Common myeloid progenitor, CD34-positive (primary cell): ENCODE results near the gene DDX10.

ENCODE experiments used
- CTCF ChIA-PET: fragments of 350-600 bp; sonication (Branson Sonifier 250); formaldehyde crosslinking; loops from one replicate; lab custom pipeline; 2021; ENCODE audit warnings: antibody characterized with exemption; lab: Charles Lee
- POLR2A ChIA-PET: fragments of 350-600 bp; sonication (Branson Sonifier 250); formaldehyde crosslinking; loops from one replicate; lab custom pipeline; 2021; ENCODE audit warnings: antibody characterized with exemption; lab: Charles Lee
- DNase-seq, 3 donors: peaks; one replicate each; pipeline versions ENCODE4 v3.0.0 to v3.0.0-alpha.2; 2013
- H3K27ac ChIP-seq, 2 experiments: 1 replicate in 1 of 2; 2 replicates in 1 of 2; pipeline ENCODE4 v1.7.0; 2013; ENCODE audit warnings: inconsistent platforms in 2 of 2, low read length in 2 of 2, mild to moderate bottlenecking in 2 of 2, low read depth in 1 of 2, moderate library complexity in 1 of 2; ENCODE audit not compliant: severe bottlenecking in 2 of 2, insufficient read depth in 1 of 2, poor library complexity in 1 of 2
- H3K27me3 ChIP-seq, 5 experiments: replicated peaks in 2 of 5; 1 replicate in 3 of 5; 2 replicates in 2 of 5; pipeline versions ENCODE4 v1.6.1 to v1.7.0; 2013; ENCODE audit warnings: low read length in 4 of 5, mild to moderate bottlenecking in 2 of 5, moderate library complexity in 2 of 5, inconsistent platforms in 1 of 5; ENCODE audit not compliant: insufficient read depth in 5 of 5, control insufficient read depth in 4 of 5
- H3K36me3 ChIP-seq, 4 experiments: 1 replicate in 2 of 4; 2 replicates in 2 of 4; pipeline versions ENCODE4 v1.6.1 to v1.7.0; 2013; ENCODE audit warnings: low read length in 3 of 4, control low read depth in 1 of 4, mild to moderate bottlenecking in 1 of 4; ENCODE audit not compliant: control insufficient read depth in 4 of 4, insufficient read depth in 4 of 4
- H3K4me1 ChIP-seq, 4 experiments: 1 replicate in 3 of 4; 2 replicates in 1 of 4; pipeline versions ENCODE4 v1.6.1 to v1.7.1; 2013; ENCODE audit warnings: low read length in 3 of 4, mild to moderate bottlenecking in 3 of 4, control low read depth in 1 of 4, inconsistent platforms in 1 of 4, moderate library complexity in 1 of 4; ENCODE audit not compliant: control insufficient read depth in 4 of 4, insufficient read depth in 4 of 4; ENCODE audit errors: control extremely low read depth in 1 of 4
- H3K4me3 ChIP-seq, 7 experiments: 1 replicate in 4 of 7; 2 replicates in 3 of 7; pipeline versions ENCODE4 v1.5.1 to v1.7.0; 2013; ENCODE audit warnings: mild to moderate bottlenecking in 7 of 7, low read length in 6 of 7, moderate library complexity in 6 of 7, inconsistent platforms in 2 of 7, low read depth in 2 of 7, control low read depth in 1 of 7; ENCODE audit not compliant: insufficient read depth in 4 of 7, control insufficient read depth in 1 of 7; ENCODE audit errors: extremely low read depth in 1 of 7
- H3K9me3 ChIP-seq, 5 experiments: 1 replicate in 4 of 5; 2 replicates in 1 of 5; pipeline versions ENCODE4 v1.6.1 to v1.7.1; 2013; ENCODE audit warnings: low read length in 4 of 5, mild to moderate bottlenecking in 2 of 5, inconsistent platforms in 1 of 5, low read depth in 1 of 5, moderate library complexity in 1 of 5; ENCODE audit not compliant: control insufficient read depth in 4 of 5, insufficient read depth in 2 of 5; ENCODE audit errors: control extremely low read depth in 1 of 5
- WGBS: methylation state at CpG from one replicate; pipeline ENCODE4 v1.1.5; 2013; ENCODE audit not compliant: insufficient coverage; 5-methylcytosine and 5-hydroxymethylcytosine counted together

Gene DDX10

GRCh38 chr11:108846009-108846408, 181.1 kb downstream of the DDX10 start:
- peaks cover 0 to 9% (median 4%) of the 10 kb centered on the region in 4 experiments for H3K36me3 ChIP-seq
- DNase-seq: no peak
- CTCF ChIA-PET: interaction anchor here (0.6 kb wide), 1 partner anchor 42 kb away, joined by 3 read pairs; no protein-coding TSS in a partner anchor
- H3K27ac ChIP-seq: no peak overlapping the region
- no peaks in the 10 kb centered on the region for H3K4me1 ChIP-seq
- no peaks in the 10 kb centered on the region for H3K9me3 ChIP-seq
- POLR2A ChIA-PET: interaction anchor here (0.6 kb wide), 1 partner anchor 11 kb away, joined by 5 read pairs; no protein-coding TSS in a partner anchor
- no peaks in the 10 kb centered on the region for H3K27me3 ChIP-seq
- no peak overlapping the region for H3K4me3 ChIP-seq

DNA sequence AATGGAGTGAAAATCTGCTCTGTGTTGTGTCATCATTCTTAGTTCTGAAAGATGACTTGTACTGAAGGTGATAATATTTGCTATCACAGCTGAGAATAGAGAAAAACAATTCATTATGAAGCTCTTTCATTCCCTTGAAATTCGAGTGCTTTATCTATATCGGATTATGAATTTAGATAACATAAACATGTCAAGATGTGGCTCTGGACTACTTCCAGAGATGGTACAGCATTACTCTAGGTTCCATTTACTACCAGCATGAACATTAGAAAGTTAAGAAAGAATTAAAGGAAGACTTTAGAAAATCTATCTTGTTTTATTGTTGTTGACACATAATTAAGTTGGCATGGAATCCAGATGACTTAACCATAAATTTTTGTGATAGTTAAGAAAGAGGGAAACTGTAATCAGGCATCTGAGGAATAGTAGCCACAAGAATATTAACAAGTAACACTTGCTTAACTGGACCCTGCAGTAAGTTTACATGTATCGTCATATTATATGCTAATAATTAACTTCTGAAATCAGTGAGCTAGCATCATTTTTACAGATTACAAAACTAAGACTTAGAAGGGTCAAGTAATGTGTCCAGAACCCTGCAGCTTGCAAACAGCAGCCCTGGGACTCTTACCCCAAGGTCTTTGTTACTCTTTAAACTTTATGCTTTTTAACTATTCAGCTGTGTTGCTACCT, 182.6 kb downstream of the DDX10 start:
- Histone ChIP-seq H3K4me1 (no peaks in the 10 kb centered on the region), H3K4me3 (no peak overlapping the region), H3K27ac (no peak overlapping the region), H3K9me3 (no peaks in the 10 kb centered on the region), H3K27me3 (no peaks in the 10 kb centered on the region), H3K36me3 (peaks cover 3 to 7% (median 5%) of the 10 kb centered on the region in 4 experiments)
- WGBS: 100% methylated on average over 1 of the region's 3 CpGs
- POLR2A ChIA-PET: no interaction called here
- CTCF ChIA-PET: no interaction called here
- no peak for DNase-seq

GRCh38 chr11:108851781-108852180, 186.9 kb downstream of the DDX10 start:
- POLR2A ChIA-PET: no interaction called here
- CTCF ChIA-PET: interaction anchor here (1.4 kb wide), 1 partner anchor 13 kb away, joined by 5 read pairs; no protein-coding TSS in a partner anchor
- peaks cover 0 to 10% (median 1%) of the 10 kb centered on the region in 4 experiments for H3K4me1 ChIP-seq
- DNase-seq: no peak
- no peaks in the 10 kb centered on the region for H3K9me3 ChIP-seq
- H3K27me3 ChIP-seq: no peaks in the 10 kb centered on the region
- no peak overlapping the region for H3K27ac ChIP-seq
- H3K36me3 ChIP-seq: peaks cover 0 to 11% (median 4%) of the 10 kb centered on the region in 4 experiments
- H3K4me3 ChIP-seq: no peak overlapping the region

DNA sequence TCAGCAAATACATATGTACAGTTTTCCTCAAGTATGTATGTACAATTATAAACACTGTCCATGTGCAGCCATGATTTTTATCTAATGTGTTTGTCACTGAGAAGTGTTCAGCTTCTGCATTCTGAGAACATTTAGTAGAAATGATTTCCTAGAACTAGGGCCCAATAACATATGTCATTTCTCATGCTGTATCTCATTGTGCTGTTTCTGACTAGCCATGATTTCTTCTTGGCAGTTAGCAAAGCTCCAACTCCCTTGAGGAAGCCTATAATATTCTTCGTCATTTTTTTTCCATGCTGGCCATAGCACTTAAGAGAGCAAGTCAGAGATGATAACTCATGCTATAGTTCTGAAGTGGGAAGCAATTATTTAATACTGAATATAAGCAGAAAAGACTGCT, 187.8 kb downstream of the DDX10 start:
- Histone ChIP-seq H3K27me3 (no peaks in the 10 kb centered on the region), H3K27ac (no peak overlapping the region), H3K9me3 (no peaks in the 10 kb centered on the region), H3K4me1 (peaks cover 0 to 10% (median 1%) of the 10 kb centered on the region in 4 experiments), H3K36me3 (peaks cover 2 to 9% (median 4%) of the 10 kb centered on the region in 4 experiments), H3K4me3 (no peak overlapping the region)
- no CpG with 5 or more reads among the region's 1 CpG for WGBS
- ChIA-PET POLR2A (no interaction called here), CTCF (no interaction called here)
- no peak for DNase-seq

GRCh38 chr11:108853151-108853550, 188.3 kb downstream of the DDX10 start:
- POLR2A ChIA-PET: no interaction called here
- CTCF ChIA-PET: no interaction called here
- no peak overlapping the region for H3K27ac ChIP-seq

GRCh38 chr11:108853864-108854263, 189.0 kb downstream of the DDX10 start:
- Histone ChIP-seq H3K27me3 (no peaks in the 10 kb centered on the region), H3K36me3 (peaks cover 2 to 9% (median 6%) of the 10 kb centered on the region in 4 experiments), H3K27ac (no peak overlapping the region), H3K4me3 (no peak overlapping the region), H3K9me3 (no peaks in the 10 kb centered on the region), H3K4me1 (peaks cover 0 to 10% (median 1%) of the 10 kb centered on the region in 4 experiments)
- no peak for DNase-seq
- 83% methylated on average over 1 of the region's 1 CpG for WGBS
- CTCF ChIA-PET: interaction anchor here (1.3 kb wide), 1 partner anchor 156 kb away, joined by 3 read pairs; no protein-coding TSS in a partner anchor
- POLR2A ChIA-PET: no interaction called here

More at GRCh38 chr11:108853151-108853550, 188.3 kb downstream of the DDX10 start:
- Histone ChIP-seq H3K36me3 (peaks cover 2 to 9% (median 5%) of the 10 kb centered on the region in 4 experiments), H3K9me3 (no peaks in the 10 kb centered on the region), H3K4me3 (no peak overlapping the region), H3K27me3 (no peaks in the 10 kb centered on the region), H3K4me1 (peaks cover 0 to 10% (median 1%) of the 10 kb centered on the region in 4 experiments)
- DNase-seq: no peak
- 100% methylated on average over 3 of the region's 4 CpGs for WGBS

- Histone ChIP-seq H3K36me3 (peaks cover 2 to 9% (median 6%) of the 10 kb centered on the region in 4 experiments), H3K27me3 (no peaks in the 10 kb centered on the region), H3K27ac (peak overlapping the region in 1 of 2 experiments; percentile 7), H3K4me3 (peak overlapping the region in 2 of 7 experiments; percentile 3 to 10), H3K9me3 (no peaks in the 10 kb centered on the region), H3K4me1 (peaks cover 0 to 10% (median 1%) of the 10 kb centered on the region in 4 experiments)
- ChIA-PET CTCF (interaction anchor here (1.3 kb wide), 1 partner anchor 156 kb away, joined by 3 read pairs; no protein-coding TSS in a partner anchor), POLR2A (no interaction called here)
- WGBS: 100% methylated on average over 1 of the region's 2 CpGs
- peak in 1 of 3 donors; percentile 6 for DNase-seq
Measured at GRCh38 chr11:108854346-108854745, 189.5 kb downstream of the DDX10 start.
